Mesodermal cell (in vitro differentiated cells): ENCODE measurements around the gene CT45A3. TPM values are rescaled to one million over a fixed set of nuclear protein-coding genes. Genes with fewer than 3 reads are reported as not detected.
"Not testable (repeated sequence)": the region's sequence is repeated elsewhere in the genome, so short reads cannot be mapped to it uniquely, and the experiment has no call there.

Experiments
- H3K27ac ChIP-seq: 2 replicates; pipeline ENCODE4 v1.7.0; 2013; ENCODE audit warnings: mild to moderate bottlenecking, low read depth, low read length, moderate library complexity; ENCODE audit not compliant: severe bottlenecking
- H3K36me3 ChIP-seq: 2 replicates; pipeline ENCODE4 v1.7.1; 2013; ENCODE audit warnings: mild to moderate bottlenecking, low read length, moderate library complexity; ENCODE audit not compliant: control insufficient read depth, insufficient read depth
- H3K4me1 ChIP-seq: one replicate; pipeline ENCODE4 v1.7.1; 2013; ENCODE audit warnings: mild to moderate bottlenecking, low read length; ENCODE audit not compliant: insufficient read depth, control insufficient read depth, poor library complexity, severe bottlenecking
- H3K4me3 ChIP-seq: 2 replicates; pipeline ENCODE4 v1.7.0; 2013; ENCODE audit warnings: low read length, control low read depth, mild to moderate bottlenecking; ENCODE audit not compliant: insufficient read depth, poor library complexity, severe bottlenecking; ENCODE audit errors: extremely low read depth
- H3K9me3 ChIP-seq: 2 replicates; pipeline ENCODE4 v1.7.1; 2013; ENCODE audit warnings: mild to moderate bottlenecking, low read length, moderate library complexity; ENCODE audit not compliant: control insufficient read depth
- WGBS, 2 experiments: methylation state at CpG; one replicate each; pipeline ENCODE4 v1.1.5; 2013; ENCODE audit warnings: missing lambda C conversion rate in 2 of 2; ENCODE audit not compliant: insufficient coverage in 2 of 2; 5-methylcytosine and 5-hydroxymethylcytosine counted together
- polyA plus RNA-seq, 2 experiments: library from polyadenylated mRNA; stranded (reverse); fragments of 50-300 nt; gene quantifications; one replicate each; pipeline ENCODE4 v1.2.3, GENCODE V29; 2013

Gene CT45A3, protein sequence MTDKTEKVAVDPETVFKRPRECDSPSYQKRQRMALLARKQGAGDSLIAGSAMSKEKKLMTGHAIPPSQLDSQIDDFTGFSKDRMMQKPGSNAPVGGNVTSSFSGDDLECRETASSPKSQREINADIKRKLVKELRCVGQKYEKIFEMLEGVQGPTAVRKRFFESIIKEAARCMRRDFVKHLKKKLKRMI
- polyA plus RNA-seq (2013, experiment 1 of 2) = not detected
- not detected for polyA plus RNA-seq (2013, experiment 2 of 2)

GRCh38 chrX:135768091-135768490, at the start of gene CT45A3:
Gene CT45A3, minus strand, starts transcription at chrX:135768191. Its CDS starts 3,747 bp downstream, at chrX:135764444.
- not testable (repeated sequence) for H3K9me3 ChIP-seq, H3K27ac ChIP-seq, H3K4me3 ChIP-seq, H3K36me3 ChIP-seq, H3K4me1 ChIP-seq
- WGBS, 2 experiments = no CpG with 5 or more reads among the region's 17 CpGs

DNA sequence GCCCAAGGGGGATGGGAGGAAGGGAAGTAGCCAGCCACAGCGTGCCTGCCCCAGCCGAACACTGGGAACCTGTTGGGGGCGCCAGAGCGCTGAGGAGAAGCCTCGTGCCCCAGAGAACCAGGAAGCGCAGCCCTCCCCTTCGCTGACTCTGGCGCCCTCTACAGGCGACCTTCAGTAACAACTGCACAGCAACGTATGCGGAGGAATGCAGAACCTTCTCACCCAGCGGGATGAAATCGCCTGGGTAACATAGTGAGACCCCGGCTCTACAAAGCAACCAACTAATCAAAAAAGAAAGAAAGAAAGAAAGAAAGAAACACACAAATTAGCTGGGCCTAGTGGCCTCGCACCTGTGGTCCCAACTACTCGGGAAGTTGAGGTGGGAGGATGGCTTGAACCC, 34.7 kb upstream of the CT45A3 start, which contains the start of gene CT45A6:
Gene CT45A6 (minus strand): TSS at position 101 of the 400 bp plus-strand sequence. CDS start 3,794 bp downstream, outside the sequence.
- not testable (repeated sequence) for H3K9me3 ChIP-seq, H3K36me3 ChIP-seq, H3K27ac ChIP-seq, H3K4me3 ChIP-seq, H3K4me1 ChIP-seq
- no CpG with 5 or more reads among the region's 16 CpGs for WGBS, 2 experiments

DNA sequence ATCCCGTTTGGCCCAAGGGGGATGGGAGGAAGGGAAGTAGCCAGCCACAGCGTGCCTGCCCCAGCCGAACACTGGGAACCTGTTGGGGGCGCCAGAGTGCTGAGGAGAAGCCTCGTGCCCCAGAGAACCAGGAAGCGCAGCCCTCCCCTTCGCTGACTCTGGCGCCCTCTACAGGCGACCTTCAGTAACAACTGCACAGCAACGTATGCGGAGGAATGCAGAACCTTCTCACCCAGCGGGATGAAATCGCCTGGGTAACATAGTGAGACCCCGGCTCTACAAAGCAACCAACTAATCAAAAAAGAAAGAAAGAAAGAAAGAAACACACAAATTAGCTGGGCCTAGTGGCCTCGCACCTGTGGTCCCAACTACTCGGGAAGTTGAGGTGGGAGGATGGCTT, 17.4 kb upstream of the CT45A3 start, which contains the start of gene CT45A5:
Gene CT45A5 (minus strand): TSS at position 101 of the 400 bp plus-strand sequence. CDS start 3,774 bp downstream, outside the sequence.
- H3K36me3 ChIP-seq, H3K27ac ChIP-seq, H3K9me3 ChIP-seq, H3K4me1 ChIP-seq, H3K4me3 ChIP-seq: not testable (repeated sequence)
- WGBS, 2 experiments = no CpG with 5 or more reads among the region's 16 CpGs

DNA sequence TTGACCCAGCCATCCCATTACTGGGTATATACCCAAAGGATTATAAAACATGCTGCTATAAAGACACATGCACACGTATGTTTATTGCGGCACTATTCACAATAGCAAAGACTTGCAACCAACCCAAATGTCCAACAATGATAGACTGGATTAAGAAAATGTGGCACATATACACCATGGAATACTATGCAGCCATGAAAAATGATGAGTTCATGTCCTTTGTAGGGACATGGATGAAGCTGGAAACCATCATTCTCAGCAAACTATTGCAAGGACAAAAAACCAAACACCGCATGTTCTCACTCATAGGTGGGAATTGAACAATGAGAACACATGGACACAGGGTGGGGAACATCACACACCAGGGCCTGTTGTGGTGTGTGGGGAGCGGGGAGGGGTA, 23.3 kb downstream of the CT45A3 start:
- not testable (repeated sequence) for H3K9me3 ChIP-seq, H3K36me3 ChIP-seq, H3K27ac ChIP-seq, H3K4me3 ChIP-seq, H3K4me1 ChIP-seq
- no CpG with 5 or more reads among the region's 4 CpGs for WGBS, 2 experiments

GRCh38 chrX:135741192-135741715, 26.7 kb downstream of the CT45A3 start:
- Histone ChIP-seq H3K9me3 (no peaks in the 10 kb centered on the region), H3K36me3 (no peaks in the 10 kb centered on the region), H3K27ac (no peak overlapping the region), H3K4me1 (no peaks in the 10 kb centered on the region), H3K4me3 (no peak overlapping the region)
- WGBS, 2 experiments = 92 to 100% methylated on average over 1 to 15 of the region's 23 CpGs

DNA sequence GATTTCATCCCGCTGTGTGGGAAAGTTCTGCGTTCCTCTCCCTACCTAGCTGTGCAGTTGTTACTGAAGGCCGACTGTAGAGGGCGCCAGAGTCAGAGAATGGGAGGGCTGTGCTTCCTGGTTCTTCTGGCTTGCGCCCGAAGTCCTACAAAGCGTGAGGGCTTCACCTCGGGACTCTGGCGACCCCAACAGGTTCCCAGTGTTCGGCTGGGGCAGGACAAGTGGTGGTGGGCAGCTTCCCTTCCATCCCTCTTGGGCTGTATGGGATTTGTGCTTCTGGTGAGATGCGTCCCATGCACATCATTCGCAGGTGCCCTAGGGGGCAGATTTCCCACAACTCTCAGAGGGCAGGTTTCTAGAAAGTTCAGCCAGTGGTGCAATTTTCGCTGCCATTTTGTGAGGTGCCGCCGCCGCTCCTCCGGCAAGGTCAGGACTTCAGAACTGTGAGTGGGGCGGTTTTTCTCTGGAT, 27.3 kb downstream of the CT45A3 start:
- Histone ChIP-seq H3K36me3 (no peaks in the 10 kb centered on the region), H3K27ac (no peak overlapping the region), H3K4me3 (no peak overlapping the region), H3K4me1 (no peaks in the 10 kb centered on the region), H3K9me3 (no peaks in the 10 kb centered on the region)
- WGBS, 2 experiments = 88 to 100% methylated on average over 3 to 5 of the region's 18 CpGs

GRCh38 chrX:135737366-135738071, 30.5 kb downstream of the CT45A3 start:
- Histone ChIP-seq H3K27ac (no peak overlapping the region), H3K9me3 (no peaks in the 10 kb centered on the region), H3K36me3 (no peaks in the 10 kb centered on the region), H3K4me1 (no peaks in the 10 kb centered on the region), H3K4me3 (no peak overlapping the region)
- 63% methylated on average over 2 of the region's 4 CpGs; no CpG with 5 or more reads in 1 of the 2 experiments for WGBS, 2 experiments

DNA sequence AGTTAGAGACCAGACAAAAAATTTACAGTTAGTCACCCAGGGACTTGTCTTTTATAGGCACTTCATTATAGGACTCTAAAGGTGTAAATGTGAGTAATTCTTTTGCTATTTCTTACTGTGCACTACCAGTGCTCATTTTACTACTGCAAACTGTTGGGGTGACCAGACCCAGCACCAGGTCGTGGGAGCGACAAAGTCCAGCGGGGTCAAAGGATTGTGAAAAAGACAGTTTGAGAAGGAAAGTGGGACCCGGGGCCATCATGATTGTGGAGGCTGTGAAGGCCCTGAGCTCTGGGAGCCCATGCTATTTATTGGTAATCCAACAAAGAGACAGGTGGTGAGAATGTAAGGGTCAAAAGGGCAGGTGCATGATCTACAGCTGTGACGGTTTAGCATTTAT, 33.3 kb downstream of the CT45A3 start:
- H3K4me1 ChIP-seq, H3K4me3 ChIP-seq, H3K9me3 ChIP-seq, H3K27ac ChIP-seq, H3K36me3 ChIP-seq: not testable (repeated sequence)
- 57 to 93% methylated on average over 1 to 3 of the region's 5 CpGs for WGBS, 2 experiments

- Histone ChIP-seq H3K36me3 (no peaks in the 10 kb centered on the region), H3K27ac (no peak overlapping the region), H3K9me3 (no peaks in the 10 kb centered on the region), H3K4me3 (no peak overlapping the region), H3K4me1 (no peaks in the 10 kb centered on the region)
- 85 to 93% methylated on average over 5 to 7 of the region's 20 CpGs for WGBS, 2 experiments
These were observed 54.2 kb downstream of the CT45A3 start for GRCh38 chrX:135713795-135714194.

DNA sequence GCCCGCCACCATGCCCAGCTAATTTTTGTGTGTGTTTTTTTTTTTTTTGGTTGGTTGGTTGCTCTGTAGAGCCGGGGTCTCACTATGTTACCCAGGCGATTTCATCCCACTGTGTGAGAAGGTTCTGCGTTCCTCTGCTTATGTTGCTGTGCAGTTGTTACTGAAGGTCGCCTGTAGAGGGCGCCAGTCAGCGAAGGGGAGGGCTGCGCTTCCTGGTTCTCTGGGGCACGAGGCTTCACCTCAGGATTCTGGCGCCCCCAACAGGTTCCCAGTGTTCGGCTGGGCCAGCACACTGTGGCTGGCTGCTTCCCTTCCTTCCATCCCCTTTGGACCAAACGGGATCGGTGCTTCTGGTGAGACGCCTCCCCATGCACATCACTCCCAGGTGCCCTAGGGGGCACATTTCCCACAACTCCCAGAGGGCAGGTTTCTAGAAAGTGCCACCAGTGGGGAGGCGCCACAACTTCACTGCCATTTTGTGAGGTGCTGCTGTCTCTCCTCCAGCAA, 54.8 kb downstream of the CT45A3 start, which contains the start of gene CT45A1:
Gene CT45A1 (plus strand): TSS at position 457 of the 507 bp plus-strand sequence. CDS start 5,302 bp downstream, outside the sequence.
- H3K4me1 ChIP-seq, H3K9me3 ChIP-seq, H3K4me3 ChIP-seq, H3K27ac ChIP-seq, H3K36me3 ChIP-seq: not testable (repeated sequence)
- 53 to 90% methylated on average over 2 to 9 of the region's 15 CpGs for WGBS, 2 experiments
